CD1c-positive myeloid dendritic cell (primary cell): ENCODE results near the gene YWHAH.

Source experiments
- DNase-seq: peaks from one replicate; pipeline ENCODE4 v3.0.0-alpha.2; 2016; ENCODE audit errors: extremely low spot score

The YWHAH gene

GRCh38 chr22:31943978-31944699 lies at the start of gene YWHAH:
Gene YWHAH (plus strand): TSS chr22:31944535. CDS start chr22:31944734, 199 bp downstream.
- peak; percentile 97 for DNase-seq

- DNase-seq = no peak
Measured at GRCh38 chr22:31895411-31896123, 48.8 kb upstream of the YWHAH start.

- no peak for DNase-seq
Measured at GRCh38 chr22:31896472-31896871, 47.9 kb upstream of the YWHAH start.

DNA sequence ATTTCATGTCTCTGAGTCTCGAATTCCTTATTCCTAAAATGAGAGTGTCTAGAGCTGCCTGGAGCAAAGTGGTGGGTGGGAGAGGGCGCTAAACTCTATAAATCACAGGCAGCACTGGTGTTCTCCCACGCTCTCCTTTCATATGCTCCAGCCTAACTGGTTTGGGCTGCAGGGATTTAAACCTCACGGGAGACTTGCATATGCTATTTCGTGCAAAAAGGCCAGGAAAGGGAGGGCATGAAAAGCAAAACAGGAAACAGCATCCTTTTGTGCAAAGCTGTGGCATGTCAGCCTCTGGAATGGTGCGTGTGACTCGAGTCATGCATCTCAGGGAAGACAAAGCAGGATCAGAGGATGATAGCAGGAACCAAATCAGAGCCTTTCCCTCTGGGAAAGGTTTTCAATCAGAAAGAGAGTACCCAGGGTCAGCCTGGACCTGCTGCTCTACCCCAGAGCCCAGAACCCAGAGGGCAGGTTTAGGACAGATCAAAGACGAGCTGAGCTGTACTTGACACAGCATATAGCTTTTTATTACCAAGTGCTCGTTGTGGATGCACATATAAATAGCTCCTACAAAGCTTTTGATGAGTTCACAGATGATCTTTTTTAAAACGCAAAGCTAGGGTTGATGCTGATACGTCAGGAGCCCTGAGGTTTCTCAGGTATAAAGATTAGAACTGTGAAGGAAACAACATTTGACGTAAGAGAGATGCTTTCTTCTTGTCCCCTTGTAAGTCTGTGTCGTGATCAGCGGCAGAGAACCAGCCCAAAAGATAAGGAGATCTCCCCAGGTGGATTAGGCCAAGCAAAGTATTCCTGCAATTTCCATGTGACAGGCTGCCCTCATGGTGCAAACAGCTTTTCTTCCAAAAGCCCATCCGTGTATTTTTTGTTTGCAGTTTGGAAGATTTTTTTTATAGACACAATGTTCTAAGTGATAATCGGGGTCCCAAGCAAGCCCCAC lies 46.2 kb upstream of the YWHAH start:
- DNase-seq = no peak

DNA sequence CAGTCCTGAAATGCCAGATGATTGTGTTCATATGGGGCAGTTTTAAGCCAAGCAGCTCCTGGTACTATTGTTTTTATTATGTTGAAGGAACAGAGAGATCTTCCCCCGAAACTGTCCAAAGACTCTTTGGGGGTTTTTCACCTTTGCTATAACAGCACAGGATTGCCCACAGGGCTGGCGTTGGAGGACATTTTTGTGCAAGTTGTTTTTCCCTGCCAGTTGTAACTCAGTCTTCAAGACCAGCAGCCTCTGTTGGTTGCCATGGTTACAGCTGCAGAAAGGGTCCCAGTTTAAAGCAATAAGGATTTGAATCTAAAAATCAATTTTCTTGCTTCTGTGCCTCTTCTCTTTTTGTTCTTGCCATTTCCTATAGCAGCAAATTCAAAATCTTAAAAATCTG lies 45.4 kb upstream of the YWHAH start:
- DNase-seq = no peak

- DNase-seq = no peak
Measured at GRCh38 chr22:31899669-31900068, 44.7 kb upstream of the YWHAH start.

DNA sequence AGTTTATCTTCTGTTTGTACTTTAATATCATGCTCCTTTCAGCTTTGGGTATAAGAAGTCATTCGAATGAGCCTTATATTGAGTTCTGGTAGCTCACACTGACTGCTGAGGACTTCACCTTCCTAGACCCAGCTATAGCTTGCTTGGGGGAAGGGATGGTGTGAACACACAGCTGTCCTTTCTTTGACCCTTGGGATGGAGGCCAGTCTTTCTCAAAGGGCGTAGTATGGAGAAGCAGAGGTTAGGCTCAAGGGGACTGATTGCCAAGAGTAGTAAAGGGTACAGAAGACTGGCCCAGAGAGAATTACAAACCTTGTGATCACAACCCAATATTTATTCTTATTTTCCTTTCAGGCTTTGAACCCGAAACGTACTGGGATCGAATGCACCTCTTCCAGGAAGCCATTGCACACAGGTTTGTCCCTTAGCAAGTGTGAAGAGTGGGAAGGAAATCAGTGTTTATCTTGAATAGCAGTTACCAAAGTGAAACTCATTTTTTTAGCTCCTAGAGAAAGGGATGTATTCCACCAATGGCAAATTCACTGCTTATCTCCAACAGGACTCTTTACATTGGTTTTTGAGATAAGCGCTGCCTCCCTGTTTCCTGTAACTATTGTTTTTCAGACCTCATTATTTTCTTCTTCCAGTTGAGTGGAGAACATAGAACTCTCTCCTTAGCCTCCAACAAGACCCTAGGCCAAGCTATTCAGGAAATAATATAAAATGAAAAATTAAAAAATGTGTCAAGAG lies 42.8 kb upstream of the YWHAH start:
- DNase-seq = no peak

DNA sequence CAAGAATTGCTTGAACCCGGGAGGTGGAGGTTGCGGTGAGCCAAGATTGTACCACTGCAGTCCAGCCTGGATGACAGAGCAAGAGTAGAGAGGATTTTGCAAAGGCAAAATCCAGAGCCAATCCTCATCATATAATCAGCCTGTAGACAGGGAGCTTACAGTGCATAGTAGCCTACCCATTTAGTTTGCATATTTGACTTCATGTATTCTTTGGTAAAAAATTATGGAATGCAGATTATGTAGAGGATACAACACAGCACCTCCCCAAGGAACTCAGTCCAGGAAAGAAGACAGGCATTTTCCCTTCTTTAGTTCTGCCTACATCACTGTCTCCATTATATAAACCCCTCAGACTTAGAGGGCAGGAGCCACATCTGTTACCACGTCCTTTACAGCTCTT lies 39.7 kb upstream of the YWHAH start:
- DNase-seq = no peak

DNA sequence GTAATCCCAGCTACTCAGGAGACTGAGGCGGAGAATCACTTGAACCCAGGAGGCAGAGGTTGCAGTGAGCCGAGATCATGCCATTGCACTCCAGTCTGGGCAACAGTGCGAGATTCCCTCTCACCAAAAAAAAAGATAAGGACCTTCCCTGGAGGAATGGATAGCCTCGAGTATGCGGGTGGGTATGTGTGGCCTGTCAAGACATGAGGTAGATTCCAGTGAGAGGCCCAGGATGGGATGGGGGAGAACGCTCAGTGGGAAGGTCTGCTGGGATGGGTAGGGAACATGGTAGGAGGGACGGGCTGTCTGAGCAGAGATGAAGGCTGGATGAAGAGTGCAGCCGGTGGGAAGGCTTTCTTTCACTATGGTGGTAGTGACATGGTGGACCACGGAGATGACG lies 39.0 kb upstream of the YWHAH start:
- no peak for DNase-seq

DNA sequence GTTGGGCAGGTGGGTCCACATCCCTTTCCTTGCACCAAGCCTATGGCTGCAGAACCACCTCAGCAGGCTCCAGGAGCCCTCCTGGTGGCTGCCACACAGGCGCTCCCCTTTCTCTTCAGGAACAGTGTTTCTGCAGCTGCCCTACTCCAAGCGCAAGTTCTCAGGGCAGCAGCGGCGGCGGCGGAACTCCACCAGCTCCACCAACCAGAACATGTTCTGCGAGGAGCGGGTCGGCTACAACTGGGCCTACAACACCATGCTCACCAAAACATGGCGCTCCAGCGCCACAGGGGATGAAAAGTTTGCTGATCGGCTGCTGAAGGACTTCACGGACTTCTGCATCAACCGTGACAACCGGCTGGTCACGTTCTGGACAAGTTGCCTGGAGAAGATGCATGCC lies 38.2 kb upstream of the YWHAH start:
- DNase-seq = no peak

DNA sequence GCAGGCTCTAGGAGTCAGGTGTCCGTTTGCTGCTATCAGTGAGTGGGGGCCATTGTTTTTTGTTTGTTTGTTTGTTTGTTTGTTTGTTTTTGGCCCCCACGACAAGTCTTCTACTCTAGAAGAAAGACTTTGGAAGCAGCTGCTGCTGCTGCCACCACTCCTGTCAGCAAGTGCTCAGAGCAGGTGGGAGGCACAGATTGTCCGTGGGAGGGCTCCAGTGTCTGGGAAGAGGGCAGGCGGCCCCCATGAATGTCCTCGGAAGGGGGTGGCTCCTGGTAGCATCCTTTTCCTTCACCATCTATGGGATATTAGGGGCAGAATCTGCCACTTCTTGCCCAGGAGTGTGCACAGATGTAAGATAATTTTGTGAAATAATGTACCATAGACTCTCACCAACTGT lies 37.8 kb upstream of the YWHAH start:
- DNase-seq = no peak

DNA sequence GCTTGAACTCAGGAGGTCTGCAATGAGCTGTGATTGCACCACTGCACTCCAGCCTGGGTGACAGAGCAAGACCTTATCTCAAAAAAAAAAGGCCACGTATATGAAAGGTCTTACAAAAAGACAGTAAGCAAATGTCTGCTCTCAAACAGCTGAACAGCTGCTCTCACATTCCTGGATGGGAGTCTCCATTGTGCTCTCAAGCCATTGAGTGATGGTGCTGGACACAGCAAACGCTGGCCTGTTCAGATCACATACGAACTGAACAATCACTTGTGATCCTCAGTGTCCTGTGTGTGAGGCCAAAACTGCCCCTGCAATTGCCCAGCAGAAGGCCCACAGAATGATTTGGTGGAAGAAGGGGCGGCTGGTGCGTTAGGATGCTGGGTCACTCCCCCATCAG lies 34.4 kb upstream of the YWHAH start:
- no peak for DNase-seq

DNA sequence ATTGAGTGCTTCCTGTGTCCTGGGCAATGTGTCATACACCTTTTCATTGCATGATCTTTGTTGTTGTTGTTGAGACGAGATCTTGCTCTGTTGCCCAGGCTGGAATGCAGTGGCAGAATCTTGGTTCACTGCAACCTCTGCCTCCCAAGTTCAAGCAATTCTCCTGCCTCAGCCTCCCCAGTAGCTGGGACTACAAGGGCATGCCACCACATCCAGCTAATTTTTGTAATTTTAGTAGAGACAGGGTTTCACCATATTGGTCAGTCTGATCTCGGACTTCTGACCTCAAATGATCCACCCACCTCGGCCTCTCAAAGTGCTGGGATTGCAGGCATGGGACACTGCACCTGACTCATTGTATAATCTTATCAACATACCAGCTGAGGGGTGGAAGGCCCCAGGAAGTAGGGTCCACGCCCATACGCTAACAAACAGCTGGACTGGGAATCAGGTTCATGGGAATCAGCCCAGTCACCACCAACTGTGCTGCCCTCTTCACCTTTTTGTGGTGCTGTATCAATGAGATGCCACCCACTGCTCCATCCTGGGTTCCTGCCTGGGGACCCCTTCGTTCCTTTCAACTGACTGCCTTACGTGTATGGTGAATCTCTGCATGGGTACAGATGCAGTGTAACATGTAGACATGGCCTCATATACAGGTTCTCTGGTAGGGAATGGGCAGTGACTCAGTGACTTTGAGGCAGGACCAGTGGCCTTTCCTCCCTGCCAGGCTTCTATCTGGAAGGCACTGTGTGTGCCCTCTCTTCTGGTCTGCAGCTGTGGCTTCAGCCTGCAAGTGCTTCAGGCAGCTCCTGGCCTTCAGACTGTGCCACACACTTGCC lies 32.5 kb upstream of the YWHAH start:
- no peak for DNase-seq

GRCh38 chr22:31912407-31912743 lies 32.0 kb upstream of the YWHAH start:
- DNase-seq = no peak

DNA sequence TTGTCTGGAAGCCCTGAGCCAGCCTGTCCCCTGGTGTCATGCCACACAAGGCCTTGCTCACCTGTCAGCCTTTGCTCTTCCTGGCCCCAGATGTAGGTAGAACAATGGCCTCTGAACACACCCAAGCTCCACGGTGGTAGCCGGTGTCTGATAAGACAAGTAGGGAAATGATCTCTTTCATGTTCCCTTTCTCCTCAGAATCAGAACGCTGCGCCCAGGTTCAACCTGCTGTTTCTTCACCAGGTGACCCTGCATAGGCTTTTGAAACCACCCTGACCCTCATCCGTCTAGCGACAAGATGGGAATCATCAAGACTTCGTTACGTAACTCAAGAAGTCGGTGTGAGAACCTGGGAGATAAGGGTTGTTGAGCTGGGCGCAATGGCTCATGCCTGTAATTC lies 28.7 kb upstream of the YWHAH start:
- DNase-seq = no peak

DNA sequence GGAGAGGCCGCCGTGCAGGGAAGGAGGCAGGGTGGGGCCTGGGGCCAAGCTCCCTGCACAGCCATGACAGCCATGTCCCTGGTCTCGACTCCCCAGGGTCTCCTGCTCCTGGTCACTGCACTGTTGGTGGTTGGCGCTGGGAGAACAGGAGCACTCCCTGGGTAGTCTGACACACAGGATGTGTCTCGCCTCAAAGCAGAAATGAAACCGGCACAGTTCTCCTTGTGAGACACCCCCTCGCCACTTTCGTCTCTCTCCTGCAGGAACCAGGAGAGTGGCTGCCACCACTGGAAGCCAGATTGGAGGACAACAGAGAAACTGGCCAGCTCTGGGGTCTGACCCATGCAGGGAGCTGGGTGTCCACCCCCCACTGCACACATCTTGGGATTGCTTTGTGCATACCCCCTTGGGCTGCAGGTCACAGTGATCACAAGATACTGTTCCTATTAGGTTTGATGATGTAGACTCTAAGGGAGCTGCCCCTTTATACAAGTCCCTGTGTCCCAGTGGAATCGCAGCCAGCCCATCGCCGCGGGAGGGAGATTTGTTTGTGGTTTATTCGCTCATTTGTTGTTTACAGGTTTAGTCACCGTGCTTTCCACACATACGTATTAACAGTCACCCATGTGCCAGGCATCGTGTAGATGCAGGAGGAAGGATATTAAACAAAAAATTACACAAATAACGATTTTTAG lies 27.0 kb upstream of the YWHAH start:
- DNase-seq = peak; percentile 89

- no peak for DNase-seq
Measured at GRCh38 chr22:31919730-31920129, 24.6 kb upstream of the YWHAH start.

- DNase-seq = no peak
Measured at GRCh38 chr22:31920306-31920705, 24.0 kb upstream of the YWHAH start.

GRCh38 chr22:31921106-31921505 lies 23.2 kb upstream of the YWHAH start:
- peak; percentile 67 for DNase-seq

GRCh38 chr22:31922534-31922933 lies 21.8 kb upstream of the YWHAH start:
- peak; percentile 64 for DNase-seq
